ENCODE data around the gene WFDC10B.

The WFDC10B gene

DNA sequence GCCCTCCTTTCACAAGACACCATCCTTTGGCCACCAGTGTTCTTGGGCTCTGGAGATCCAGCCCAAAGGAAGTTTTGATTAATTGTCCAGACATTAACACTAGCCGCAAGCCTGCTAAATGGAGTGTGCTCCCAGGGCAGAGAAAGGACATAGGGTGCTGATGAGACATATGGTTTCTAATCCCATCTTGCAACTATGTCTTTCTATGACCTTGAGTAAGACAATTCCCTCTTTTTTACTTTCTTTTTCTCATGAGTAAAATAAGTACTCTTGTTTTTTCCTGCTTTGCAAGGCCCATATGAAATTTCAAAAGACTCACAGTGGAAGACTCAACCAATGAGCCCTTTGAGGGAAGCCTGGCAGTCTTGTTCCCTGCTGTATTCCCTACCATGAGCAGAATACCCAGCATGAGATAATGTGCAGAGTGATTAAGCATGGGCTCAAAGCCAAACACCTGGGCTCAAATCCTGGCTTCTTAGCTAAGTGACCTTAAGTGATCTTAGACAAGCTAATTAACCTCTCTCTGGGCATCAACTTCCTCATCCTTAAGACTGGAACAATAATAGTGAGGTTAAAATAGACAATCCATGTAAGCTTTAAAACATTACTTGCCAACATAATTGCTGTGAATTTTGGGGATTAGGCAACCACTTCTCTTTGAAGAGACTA, at the start of gene WFDC10B:
Gene WFDC10B, minus strand, starts transcription at position 51 of the 669 bp plus-strand sequence. CDS start 19,027 bp downstream, outside the sequence.
- Histone ChIP-seq H3K36me3 (ENCODE audit: control insufficient read depth, insufficient read depth, low read length) (no peaks in the 10 kb centered on the region), H3K9me3 (ENCODE audit: control insufficient read depth, insufficient read depth, low read length) (no peaks in the 10 kb centered on the region), H3K4me1 (ENCODE audit: control insufficient read depth, insufficient read depth, low read length) (no peaks in the 10 kb centered on the region), H3K27me3 (ENCODE audit: control insufficient read depth, insufficient read depth, low read length) (no peaks in the 10 kb centered on the region), H3K4me3 (ENCODE audit: low read depth, low read length) (no peak within 1 kb of the TSS), H3K27ac (ENCODE audit: low read depth, low read length) (no peak within 1 kb of the TSS), H3K9ac (ENCODE audit: low read depth, low read length) (no peak within 1 kb of the TSS)

DNA sequence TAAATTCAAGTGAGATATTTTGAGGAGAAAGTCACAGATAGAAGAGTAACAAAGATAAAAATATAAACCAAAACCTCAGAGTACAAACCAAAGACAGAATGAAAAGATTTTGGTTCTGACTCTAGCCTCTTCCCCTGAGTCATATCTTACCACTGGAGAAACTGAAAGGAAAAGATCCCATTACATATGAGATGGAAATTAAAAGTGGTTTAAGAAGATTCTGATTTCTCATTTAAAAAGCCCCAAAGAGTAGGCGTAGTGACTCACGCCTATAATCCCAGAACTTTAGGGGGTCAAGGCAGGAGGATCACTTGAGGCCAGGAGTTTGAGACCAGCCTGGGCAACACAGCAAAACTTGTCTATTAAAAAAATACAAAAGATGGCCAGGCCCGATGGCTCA, 47.9 kb upstream of the WFDC10B start:
- no peak overlapping the region for H3K27ac ChIP-seq (ENCODE audit: low read depth, low read length)
- H3K4me1 ChIP-seq (ENCODE audit: control insufficient read depth, insufficient read depth, low read length), result no peaks in the 10 kb centered on the region
- no peak overlapping the region for H3K4me3 ChIP-seq (ENCODE audit: low read depth, low read length)
- H3K36me3 ChIP-seq (ENCODE audit: control insufficient read depth, insufficient read depth, low read length), result no peaks in the 10 kb centered on the region
- no peak overlapping the region for H3K9ac ChIP-seq (ENCODE audit: low read depth, low read length)
- no peaks in the 10 kb centered on the region for H3K27me3 ChIP-seq (ENCODE audit: control insufficient read depth, insufficient read depth, low read length)
- H3K9me3 ChIP-seq (ENCODE audit: control insufficient read depth, insufficient read depth, low read length), result peaks cover 8% of the 10 kb centered on the region

DNA sequence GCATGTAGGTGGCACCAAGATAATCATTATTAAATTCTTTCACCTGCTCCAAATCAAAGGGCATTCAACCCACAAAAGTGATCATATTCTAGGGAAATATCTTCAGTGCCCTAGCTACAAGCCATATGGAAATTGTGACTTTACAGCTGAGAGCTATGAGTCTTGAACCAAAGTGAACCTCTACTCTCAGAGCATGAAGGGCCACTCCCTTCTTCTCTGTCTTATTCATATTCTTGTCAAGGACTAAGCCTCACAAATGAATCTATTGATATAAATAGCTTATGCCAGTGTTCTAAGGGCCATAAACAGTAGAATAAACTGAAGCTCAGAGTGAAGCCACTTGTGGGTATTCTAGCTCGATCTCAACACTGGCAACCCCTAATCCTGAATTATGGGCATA, 46.9 kb upstream of the WFDC10B start:
- no peak overlapping the region for H3K4me3 ChIP-seq (ENCODE audit: low read depth, low read length)
- H3K9me3 ChIP-seq (ENCODE audit: control insufficient read depth, insufficient read depth, low read length), result peaks cover 8% of the 10 kb centered on the region; the same call in 1 of the 2 replicates
- H3K27ac ChIP-seq (ENCODE audit: low read depth, low read length), result no peak overlapping the region
- no peak overlapping the region for H3K9ac ChIP-seq (ENCODE audit: low read depth, low read length)
- H3K4me1 ChIP-seq (ENCODE audit: control insufficient read depth, insufficient read depth, low read length), result no peaks in the 10 kb centered on the region
- H3K27me3 ChIP-seq (ENCODE audit: control insufficient read depth, insufficient read depth, low read length), result no peaks in the 10 kb centered on the region
- no peaks in the 10 kb centered on the region for H3K36me3 ChIP-seq (ENCODE audit: control insufficient read depth, insufficient read depth, low read length)

DNA sequence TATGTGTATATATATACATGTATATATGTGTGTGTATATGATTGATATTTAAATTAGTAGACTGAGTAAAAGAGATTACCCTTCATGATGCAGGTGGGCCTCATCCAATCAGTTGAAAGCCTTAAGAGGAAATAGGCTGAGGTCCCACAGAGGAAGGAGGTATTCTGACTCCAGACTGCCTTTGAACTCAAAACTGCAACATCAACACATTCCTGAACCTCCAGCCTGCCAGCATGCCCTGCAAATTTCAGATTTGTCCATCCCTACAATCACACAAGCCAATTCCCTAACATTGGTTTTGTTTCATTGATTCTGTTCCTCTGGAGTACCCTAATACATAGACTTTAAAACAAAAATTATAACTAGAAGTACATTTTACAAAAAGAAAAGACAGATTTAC, 40.2 kb upstream of the WFDC10B start:
- Histone ChIP-seq H3K27me3 (ENCODE audit: control insufficient read depth, insufficient read depth, low read length) (no peaks in the 10 kb centered on the region), H3K9ac (ENCODE audit: low read depth, low read length) (no peak overlapping the region), H3K36me3 (ENCODE audit: control insufficient read depth, insufficient read depth, low read length) (no peaks in the 10 kb centered on the region), H3K27ac (ENCODE audit: low read depth, low read length) (no peak overlapping the region), H3K9me3 (ENCODE audit: control insufficient read depth, insufficient read depth, low read length) (no peaks in the 10 kb centered on the region), H3K4me3 (ENCODE audit: low read depth, low read length) (no peak overlapping the region), H3K4me1 (ENCODE audit: control insufficient read depth, insufficient read depth, low read length) (no peaks in the 10 kb centered on the region)

DNA sequence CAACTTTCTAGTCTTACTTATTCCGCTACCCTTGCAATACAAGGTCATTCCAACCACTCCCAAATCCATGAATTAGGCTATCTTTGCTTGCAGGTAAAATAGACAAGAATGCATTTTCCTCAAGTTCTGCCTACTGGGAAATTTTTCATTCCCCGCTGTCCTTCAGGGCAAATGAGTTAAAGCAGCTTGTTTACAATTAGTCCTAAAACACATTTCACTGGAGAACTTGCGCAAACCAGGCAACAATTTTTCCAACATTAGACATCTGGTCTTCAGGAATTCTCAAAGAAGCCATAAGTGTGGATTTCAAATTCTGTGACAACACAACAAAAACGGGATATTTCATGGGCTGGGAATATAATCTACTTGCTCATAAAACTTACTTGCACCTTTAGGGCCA, 37.8 kb upstream of the WFDC10B start:
- Histone ChIP-seq H3K27ac (ENCODE audit: low read depth, low read length) (no peak overlapping the region), H3K4me3 (ENCODE audit: low read depth, low read length) (no peak overlapping the region), H3K36me3 (ENCODE audit: control insufficient read depth, insufficient read depth, low read length) (no peaks in the 10 kb centered on the region), H3K4me1 (ENCODE audit: control insufficient read depth, insufficient read depth, low read length) (no peaks in the 10 kb centered on the region), H3K9me3 (ENCODE audit: control insufficient read depth, insufficient read depth, low read length) (no peaks in the 10 kb centered on the region), H3K9ac (ENCODE audit: low read depth, low read length) (no peak overlapping the region), H3K27me3 (ENCODE audit: control insufficient read depth, insufficient read depth, low read length) (no peaks in the 10 kb centered on the region)

DNA sequence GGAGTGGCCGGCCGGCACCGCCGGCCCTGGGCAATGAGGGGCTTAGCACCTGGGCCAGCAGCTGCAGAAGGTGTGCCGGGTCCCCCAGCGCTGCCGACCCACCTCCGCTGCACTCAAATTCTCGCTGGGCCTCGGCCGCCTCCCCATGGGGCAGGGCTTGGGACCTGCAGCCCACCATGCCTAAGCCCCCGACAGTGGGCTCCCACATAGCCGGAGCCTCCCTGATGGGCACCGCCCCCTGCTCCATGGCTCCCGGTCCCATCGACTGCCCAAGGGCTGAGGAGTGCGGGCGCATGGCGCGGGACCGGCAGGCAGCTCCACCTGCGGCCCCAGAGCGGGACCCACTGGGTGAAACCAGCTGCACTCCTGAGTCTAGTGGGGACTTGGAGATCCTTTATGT, 31.2 kb upstream of the WFDC10B start:
- H3K9me3 ChIP-seq (ENCODE audit: control insufficient read depth, insufficient read depth, low read length), result peaks cover 13% of the 10 kb centered on the region

DNA sequence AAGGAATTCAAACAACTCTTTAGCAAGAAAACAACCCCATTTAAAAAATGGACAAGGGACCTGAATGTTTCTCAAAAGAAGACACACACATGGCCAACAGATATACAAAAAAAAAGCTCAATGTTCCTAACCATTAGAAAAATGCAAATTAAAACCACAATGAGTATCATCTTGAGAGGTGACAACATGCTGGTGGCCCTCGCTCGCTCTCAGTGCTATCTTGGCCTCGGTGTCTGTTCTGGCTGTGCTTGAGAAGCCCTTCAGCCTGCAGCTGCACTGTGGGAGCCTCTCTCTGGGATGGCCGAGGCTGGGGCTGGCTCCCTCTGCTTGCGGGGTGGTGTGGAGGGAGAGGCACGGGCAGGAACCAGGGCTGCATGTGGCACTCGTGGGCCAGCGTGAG, 30.7 kb upstream of the WFDC10B start:
- Histone ChIP-seq H3K4me1 (ENCODE audit: control insufficient read depth, insufficient read depth, low read length) (no peaks in the 10 kb centered on the region), H3K27me3 (ENCODE audit: control insufficient read depth, insufficient read depth, low read length) (no peaks in the 10 kb centered on the region), H3K27ac (ENCODE audit: low read depth, low read length) (no peak overlapping the region), H3K36me3 (ENCODE audit: control insufficient read depth, insufficient read depth, low read length) (no peaks in the 10 kb centered on the region), H3K4me3 (ENCODE audit: low read depth, low read length) (no peak overlapping the region), H3K9me3 (ENCODE audit: control insufficient read depth, insufficient read depth, low read length) (peaks cover 13% of the 10 kb centered on the region), H3K9ac (ENCODE audit: low read depth, low read length) (no peak overlapping the region)

More for the DNA sequence above, 31.2 kb upstream of the WFDC10B start:
- Histone ChIP-seq H3K36me3 (ENCODE audit: control insufficient read depth, insufficient read depth, low read length) (no peaks in the 10 kb centered on the region), H3K4me1 (ENCODE audit: control insufficient read depth, insufficient read depth, low read length) (no peaks in the 10 kb centered on the region), H3K27ac (ENCODE audit: low read depth, low read length) (no peak overlapping the region), H3K27me3 (ENCODE audit: control insufficient read depth, insufficient read depth, low read length) (no peaks in the 10 kb centered on the region), H3K9ac (ENCODE audit: low read depth, low read length) (no peak overlapping the region), H3K4me3 (ENCODE audit: low read depth, low read length) (no peak overlapping the region)

DNA sequence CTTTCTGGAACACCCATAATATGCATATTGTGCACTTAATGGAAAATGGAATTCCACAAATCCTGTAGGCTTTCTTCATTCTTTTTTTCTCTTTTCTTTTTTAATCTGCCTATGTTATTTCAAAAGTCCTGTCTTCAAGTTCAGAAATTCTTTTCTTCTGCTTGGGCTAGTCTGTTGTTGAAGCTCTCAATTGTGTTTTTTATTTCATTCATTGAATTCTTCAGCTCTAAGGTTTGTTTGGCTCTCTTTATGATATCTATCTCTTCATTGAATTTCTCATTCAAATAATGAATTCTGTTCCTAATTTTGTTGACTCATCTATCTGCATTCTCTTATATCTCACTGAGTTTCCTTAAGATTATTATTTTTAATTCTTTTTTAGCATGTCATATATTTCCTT, 27.4 kb upstream of the WFDC10B start:
- H3K9me3 ChIP-seq (ENCODE audit: control insufficient read depth, insufficient read depth, low read length), result peaks cover 13% of the 10 kb centered on the region
- no peaks in the 10 kb centered on the region for H3K36me3 ChIP-seq (ENCODE audit: control insufficient read depth, insufficient read depth, low read length)
- H3K27me3 ChIP-seq (ENCODE audit: control insufficient read depth, insufficient read depth, low read length), result no peaks in the 10 kb centered on the region
- no peak overlapping the region for H3K27ac ChIP-seq (ENCODE audit: low read depth, low read length)
- no peak overlapping the region for H3K9ac ChIP-seq (ENCODE audit: low read depth, low read length)
- peaks cover 5% of the 10 kb centered on the region; the same call in 1 of the 2 replicates for H3K4me1 ChIP-seq (ENCODE audit: control insufficient read depth, insufficient read depth, low read length)
- no peak overlapping the region for H3K4me3 ChIP-seq (ENCODE audit: low read depth, low read length)

DNA sequence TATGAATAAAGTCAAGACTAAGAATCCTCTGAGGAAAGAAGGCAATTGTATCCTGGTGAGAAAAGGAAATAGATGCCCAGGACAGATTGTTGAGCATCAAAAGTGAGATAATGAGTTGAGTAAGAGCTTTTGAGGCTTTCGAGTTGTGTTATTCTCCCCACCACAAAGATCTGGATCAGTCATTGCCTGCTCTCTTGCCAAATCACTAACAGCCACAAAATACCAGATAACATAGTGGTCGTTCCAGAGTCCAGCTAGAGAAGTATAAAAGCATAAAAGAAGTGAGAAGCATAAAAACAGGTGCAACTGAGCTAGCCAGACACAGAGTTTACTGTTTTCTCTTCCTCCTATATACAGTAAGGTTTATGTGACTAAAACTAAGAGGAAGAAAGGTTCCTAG, 22.2 kb upstream of the WFDC10B start:
- Histone ChIP-seq H3K9ac (ENCODE audit: low read depth, low read length) (no peak overlapping the region), H3K4me1 (ENCODE audit: control insufficient read depth, insufficient read depth, low read length) (peaks cover 5% of the 10 kb centered on the region; the same call in 1 of the 2 replicates), H3K36me3 (ENCODE audit: control insufficient read depth, insufficient read depth, low read length) (no peaks in the 10 kb centered on the region), H3K27me3 (ENCODE audit: control insufficient read depth, insufficient read depth, low read length) (no peaks in the 10 kb centered on the region), H3K27ac (ENCODE audit: low read depth, low read length) (no peak overlapping the region), H3K4me3 (ENCODE audit: low read depth, low read length) (no peak overlapping the region), H3K9me3 (ENCODE audit: control insufficient read depth, insufficient read depth, low read length) (peaks cover 5% of the 10 kb centered on the region)

DNA sequence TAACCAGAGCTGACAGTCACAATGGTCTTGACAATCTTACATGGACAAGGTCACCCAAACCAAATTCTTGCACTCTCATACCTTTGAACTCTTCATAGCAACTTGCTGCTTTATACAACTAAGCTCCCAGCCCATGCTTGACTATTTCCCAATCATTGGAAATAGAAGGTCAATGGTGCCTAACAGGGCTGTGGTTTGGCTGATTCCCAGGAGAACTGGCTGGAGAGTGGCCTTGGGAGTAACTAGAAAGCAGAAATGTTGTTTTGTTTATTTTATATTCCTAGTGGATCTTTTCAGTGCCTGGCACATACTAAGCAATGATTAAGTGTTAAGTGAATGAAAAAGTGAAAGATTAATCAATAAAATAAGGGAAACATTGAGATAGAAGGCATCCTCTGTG, 20.3 kb upstream of the WFDC10B start:
- Histone ChIP-seq H3K9ac (ENCODE audit: low read depth, low read length) (no peak overlapping the region), H3K4me3 (ENCODE audit: low read depth, low read length) (no peak overlapping the region), H3K4me1 (ENCODE audit: control insufficient read depth, insufficient read depth, low read length) (peaks cover 5% of the 10 kb centered on the region; the same call in 1 of the 2 replicates), H3K36me3 (ENCODE audit: control insufficient read depth, insufficient read depth, low read length) (no peaks in the 10 kb centered on the region), H3K9me3 (ENCODE audit: control insufficient read depth, insufficient read depth, low read length) (no peaks in the 10 kb centered on the region), H3K27me3 (ENCODE audit: control insufficient read depth, insufficient read depth, low read length) (no peaks in the 10 kb centered on the region), H3K27ac (ENCODE audit: low read depth, low read length) (no peak overlapping the region)

DNA sequence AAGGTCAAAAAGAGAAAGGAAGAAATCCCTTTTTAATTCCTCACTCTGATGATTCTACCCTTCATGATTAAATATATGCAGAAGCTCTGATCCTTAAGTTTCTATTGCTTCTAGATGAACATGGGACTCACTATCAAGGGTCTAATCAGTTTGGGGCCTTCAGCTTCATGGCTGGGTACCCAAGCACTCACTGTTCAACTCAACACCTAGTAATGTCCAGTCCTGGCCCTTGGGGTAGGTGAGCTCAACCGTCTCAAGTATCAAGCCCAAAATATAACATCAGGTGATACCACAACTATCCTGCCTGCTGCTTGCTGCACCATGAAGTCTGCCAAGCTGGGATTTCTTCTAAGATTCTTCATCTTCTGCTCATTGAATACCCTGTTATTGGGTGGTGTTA, 17.2 kb upstream of the WFDC10B start, which contains the start of gene SPINT4:
Gene SPINT4, plus strand, starts transcription at position 301 of the 400 bp plus-strand sequence. Its CDS starts 21 bp downstream, at position 322.
- Histone ChIP-seq H3K9me3 (ENCODE audit: control insufficient read depth, insufficient read depth, low read length) (peaks cover 3% of the 10 kb centered on the region; the same call in 1 of the 2 replicates), H3K4me3 (ENCODE audit: low read depth, low read length) (no peak within 1 kb of the TSS), H3K36me3 (ENCODE audit: control insufficient read depth, insufficient read depth, low read length) (no peaks in the 10 kb centered on the region), H3K27ac (ENCODE audit: low read depth, low read length) (no peak within 1 kb of the TSS), H3K27me3 (ENCODE audit: control insufficient read depth, insufficient read depth, low read length) (no peaks in the 10 kb centered on the region), H3K9ac (ENCODE audit: low read depth, low read length) (no peak within 1 kb of the TSS), H3K4me1 (ENCODE audit: control insufficient read depth, insufficient read depth, low read length) (no peaks in the 10 kb centered on the region)
